ENCODE results near the gene DOC2B. TPM values are rescaled to one million over a fixed set of nuclear protein-coding genes. Genes with fewer than 3 reads are reported as not detected.
"Not testable (repeated sequence)": the region's sequence is repeated elsewhere in the genome, so short reads cannot be mapped to it uniquely, and the experiment has no call there.

DOC2B gene
- total and polyA plus RNA-seq, 12 donors = 2.6 to 15.7 (median 5.9) TPM

DNA sequence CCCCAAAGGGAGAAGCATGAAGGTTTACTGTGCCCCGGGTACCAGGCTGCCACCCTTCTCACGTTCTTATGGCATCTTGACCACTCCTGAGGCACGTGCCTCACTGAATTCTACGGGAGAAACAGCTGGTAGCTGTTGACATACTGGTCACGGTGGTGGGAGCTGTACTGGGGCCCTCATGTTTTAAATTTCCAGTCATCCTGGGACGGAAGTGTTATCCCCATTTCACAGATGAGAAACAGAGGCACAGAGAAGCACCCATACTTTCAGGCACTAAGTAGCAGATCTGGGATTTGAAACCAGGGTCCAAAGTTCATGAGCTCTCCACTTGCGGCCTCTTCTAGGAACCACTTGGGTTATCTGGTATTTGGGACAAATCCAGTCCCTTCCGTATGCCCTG, 26.3 kb upstream of the DOC2B start:
- no peaks in the 10 kb centered on the region for H3K4me1 ChIP-seq (replicated peaks in 1 of 2)
- WGBS, 4 donors = 90 to 94% (median 92%) methylated on average over 2 to 8 of the region's 8 CpGs
- intact Hi-C loops (cut with DNase I) = no loop called here
- no peaks in the 10 kb centered on the region for H3K27me3 ChIP-seq
- no peak overlapping the region for H3K27ac ChIP-seq
- no peaks in the 10 kb centered on the region for H3K36me3 ChIP-seq (replicated peaks in 1 of 2)
- TF ChIP-seq POLR2A (IDR thresholded peaks at IDR 0.05) = no peak
- TF ChIP-seq CTCF (IDR thresholded peaks at IDR 0.05) = no peak
- H3K4me3 ChIP-seq = no peak overlapping the region
- no peaks in the 10 kb centered on the region for H3K9me3 ChIP-seq (replicated peaks in 1 of 3)
- no peak for DNase-seq

- 77 to 96% (median 95%) methylated on average over 36 to 37 of the region's 37 CpGs for WGBS, 4 donors
- no peak for TF ChIP-seq CTCF (IDR thresholded peaks at IDR 0.05)
- H3K27me3 ChIP-seq = no peaks in the 10 kb centered on the region
- H3K9me3 ChIP-seq (replicated peaks in 1 of 3) = no peaks in the 10 kb centered on the region
- no peaks in the 10 kb centered on the region for H3K4me1 ChIP-seq (replicated peaks in 1 of 2)
- no peak overlapping the region for H3K4me3 ChIP-seq
- no peaks in the 10 kb centered on the region for H3K36me3 ChIP-seq (replicated peaks in 1 of 2)
- no peak for DNase-seq
- no peak overlapping the region for H3K27ac ChIP-seq
- intact Hi-C loops (cut with DNase I) = no loop called here
Observed at GRCh38 chr17:206941-207560, 25.6 kb upstream of the DOC2B start.

DNA sequence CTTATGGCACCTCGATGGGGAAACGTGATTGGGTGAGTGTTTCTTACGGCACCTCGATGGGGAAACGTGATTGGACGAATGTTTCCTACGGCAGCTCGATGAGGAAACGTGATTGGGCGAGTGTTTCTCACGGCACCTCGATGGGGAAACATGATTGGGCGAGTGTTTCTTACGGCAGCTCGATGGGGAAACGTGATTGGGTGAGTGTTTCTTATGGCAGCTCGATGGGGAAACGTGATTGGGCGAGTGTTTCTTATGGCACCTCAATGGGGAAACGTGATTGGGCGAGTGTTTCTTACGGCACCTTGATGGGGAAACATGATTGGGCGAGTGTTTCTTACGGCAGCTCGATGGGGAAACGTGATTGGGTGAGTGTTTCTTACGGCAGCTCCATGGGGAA, 25.0 kb upstream of the DOC2B start:
- DNase-seq; H3K27ac ChIP-seq; H3K27me3 ChIP-seq; H3K9me3 ChIP-seq (replicated peaks in 1 of 3); H3K4me3 ChIP-seq; intact Hi-C loops (cut with DNase I); H3K4me1 ChIP-seq (replicated peaks in 1 of 2); H3K36me3 ChIP-seq (replicated peaks in 1 of 2): not testable (repeated sequence)
- WGBS, 4 donors = 91 to 96% (median 95%) methylated on average over 27 of the region's 27 CpGs

DNA sequence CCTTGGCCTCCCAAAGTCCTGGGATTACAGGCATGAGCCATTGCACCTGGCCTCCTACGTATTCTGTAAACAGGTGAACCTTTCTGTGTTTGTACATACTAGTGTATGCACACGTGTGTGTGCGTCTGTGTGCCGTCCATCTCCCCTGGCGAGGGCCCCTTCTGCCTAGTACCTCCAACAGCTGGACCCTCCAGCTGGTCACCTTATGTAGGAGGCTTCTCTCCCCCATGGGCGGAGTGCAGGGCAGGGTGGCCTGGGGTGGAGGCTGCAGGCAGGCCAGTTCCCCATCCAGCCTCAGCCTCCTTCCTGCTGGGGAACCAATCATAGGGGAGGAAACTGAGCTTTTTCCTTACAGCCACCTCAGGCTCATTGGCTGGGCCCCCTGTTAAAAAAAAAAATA, 24.4 kb upstream of the DOC2B start:
- H3K4me1 ChIP-seq (replicated peaks in 1 of 2) = no peaks in the 10 kb centered on the region
- H3K36me3 ChIP-seq (replicated peaks in 1 of 2) = no peaks in the 10 kb centered on the region
- intact Hi-C loops (cut with DNase I) = no loop called here
- no peak overlapping the region for H3K27ac ChIP-seq
- H3K4me3 ChIP-seq = no peak overlapping the region
- no peaks in the 10 kb centered on the region for H3K9me3 ChIP-seq (replicated peaks in 1 of 3)
- 76 to 89% (median 86%) methylated on average over 2 to 6 of the region's 6 CpGs for WGBS, 4 donors
- no peak for DNase-seq
- no peaks in the 10 kb centered on the region for H3K27me3 ChIP-seq
- TF ChIP-seq CTCF (IDR thresholded peaks at IDR 0.05) (no peak), POLR2A (IDR thresholded peaks at IDR 0.05) (no peak)

DNA sequence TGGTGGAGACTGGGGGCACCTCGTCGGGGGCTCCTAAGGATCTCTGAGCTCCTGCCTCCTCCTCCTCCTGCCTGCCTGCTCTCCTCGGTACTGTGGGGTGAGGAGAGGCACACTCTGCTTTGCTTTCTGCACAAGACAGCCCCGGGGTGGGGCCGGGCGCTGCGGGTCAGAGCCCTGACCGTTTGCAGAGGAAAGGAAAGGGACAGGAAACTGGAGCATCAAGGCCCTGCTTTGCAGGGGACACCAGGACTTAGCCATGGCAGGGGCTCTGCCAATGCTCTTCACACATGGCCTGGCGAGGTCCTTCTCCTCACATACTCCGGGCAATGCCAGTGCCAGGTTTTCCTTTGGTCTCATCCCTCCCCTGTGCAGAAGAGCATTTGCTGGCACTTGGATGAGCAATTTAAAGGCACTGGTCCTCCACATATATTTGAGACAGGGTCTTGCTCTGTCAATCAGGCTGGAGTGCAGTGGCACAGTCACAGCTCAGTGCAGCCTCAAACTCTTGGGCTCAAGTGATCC, 23.8 kb upstream of the DOC2B start:
- intact Hi-C loops (cut with DNase I) = no loop called here
- no peak overlapping the region for H3K4me3 ChIP-seq
- H3K36me3 ChIP-seq (replicated peaks in 1 of 2) = no peaks in the 10 kb centered on the region
- H3K27me3 ChIP-seq = no peaks in the 10 kb centered on the region
- H3K4me1 ChIP-seq (replicated peaks in 1 of 2) = no peaks in the 10 kb centered on the region
- H3K9me3 ChIP-seq (replicated peaks in 1 of 3) = no peaks in the 10 kb centered on the region
- TF ChIP-seq CTCF (IDR thresholded peaks at IDR 0.05) = no peak
- no peak for TF ChIP-seq POLR2A (IDR thresholded peaks at IDR 0.05)
- DNase-seq = no peak
- 31 to 54% (median 45%) methylated on average over 2 to 10 of the region's 10 CpGs for WGBS, 4 donors
- H3K27ac ChIP-seq = no peak overlapping the region
